ENCODE data around the gene CACNG5.

DNA sequence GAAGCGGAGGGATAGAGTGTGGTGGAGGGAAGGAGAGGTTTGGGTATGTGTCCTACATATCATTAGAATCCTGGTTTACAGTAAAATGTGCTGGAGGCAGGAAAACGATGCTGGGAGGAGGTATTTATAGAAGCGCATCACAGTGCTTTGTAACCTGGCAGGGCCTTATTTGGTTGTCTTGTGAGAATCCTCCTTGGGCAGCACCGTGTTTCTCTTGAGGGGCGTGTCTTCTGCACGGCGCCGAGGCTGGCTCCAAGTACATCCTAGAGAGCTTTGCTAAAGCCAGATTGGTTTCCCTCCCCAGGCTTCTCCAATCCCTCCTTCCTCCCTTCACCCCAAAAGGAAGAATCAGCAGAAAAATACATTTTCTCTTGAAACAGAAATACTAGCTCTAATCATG, 24.4 kb downstream of the CACNG5 start:
- TF ChIP-seq POLR2AphosphoS5 (IDR thresholded peaks at IDR 0.05; ENCODE audit: borderline replicate concordance, low read depth, low read length) (no peak), EZH2 (IDR thresholded peaks at IDR 0.05) (no peak)
